Suprapubic skin (tissue), 4 donors: ENCODE results near the gene CBLIF.

Experiments
- EP300 ChIP-seq: sonication (generic); formaldehyde crosslinking; IDR thresholded peaks from one replicate; pipeline ENCODE4 v1.6.1; 2017; ENCODE audit warnings: antibody characterized with exemption
- POLR2A ChIP-seq, 2 donors: fragments of 450-650 bp; IDR thresholded peaks; one replicate each; pipeline ENCODE4 v1.6.1; 2017; ENCODE audit warnings: antibody characterized with exemption in 2 of 2, mild to moderate bottlenecking in 2 of 2, moderate library complexity in 2 of 2
- POLR2AphosphoS5 ChIP-seq, 3 donors: sonication (generic); formaldehyde crosslinking; IDR thresholded peaks; one replicate each; pipeline ENCODE4 v1.6.1; 2017; ENCODE audit warnings: antibody characterized with exemption in 3 of 3
- TF ChIP-seq, protein P1 (sequence below), 2 donors: fragments of 200-600 bp in 1 of 2; fragments of 450-650 bp in 1 of 2; sonication (generic) in 1 of 2; IDR thresholded peaks; one replicate each; pipeline ENCODE4 v1.5.1; 2016 to 2019; ENCODE audit warnings: antibody characterized with exemption in 2 of 2, mild to moderate bottlenecking in 1 of 2, moderate library complexity in 1 of 2

DNA sequence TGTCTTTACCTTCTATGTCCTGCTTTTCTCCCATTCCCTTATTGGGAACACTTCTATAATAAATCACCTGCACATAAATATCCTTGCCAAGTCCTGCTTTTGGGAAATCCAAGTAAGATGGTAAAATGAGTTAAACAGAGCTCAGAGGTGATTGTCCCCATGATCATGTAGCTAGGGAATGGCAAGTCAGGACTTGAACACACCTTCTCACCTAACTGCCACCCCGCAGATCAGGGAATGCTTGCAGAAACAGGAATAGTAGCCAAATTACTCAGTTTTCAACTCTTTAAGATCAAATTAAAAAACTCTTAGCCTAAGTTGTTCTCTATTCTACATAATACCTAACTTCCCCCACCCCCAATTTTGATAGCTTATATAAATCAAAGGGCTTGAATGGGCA is 49.3 kb upstream of the CBLIF start:
- no peak for TF ChIP-seq EP300
- no peak for TF ChIP-seq POLR2A (IDR thresholded peaks at IDR 0.05)
- TF ChIP-seq, protein P1, sequence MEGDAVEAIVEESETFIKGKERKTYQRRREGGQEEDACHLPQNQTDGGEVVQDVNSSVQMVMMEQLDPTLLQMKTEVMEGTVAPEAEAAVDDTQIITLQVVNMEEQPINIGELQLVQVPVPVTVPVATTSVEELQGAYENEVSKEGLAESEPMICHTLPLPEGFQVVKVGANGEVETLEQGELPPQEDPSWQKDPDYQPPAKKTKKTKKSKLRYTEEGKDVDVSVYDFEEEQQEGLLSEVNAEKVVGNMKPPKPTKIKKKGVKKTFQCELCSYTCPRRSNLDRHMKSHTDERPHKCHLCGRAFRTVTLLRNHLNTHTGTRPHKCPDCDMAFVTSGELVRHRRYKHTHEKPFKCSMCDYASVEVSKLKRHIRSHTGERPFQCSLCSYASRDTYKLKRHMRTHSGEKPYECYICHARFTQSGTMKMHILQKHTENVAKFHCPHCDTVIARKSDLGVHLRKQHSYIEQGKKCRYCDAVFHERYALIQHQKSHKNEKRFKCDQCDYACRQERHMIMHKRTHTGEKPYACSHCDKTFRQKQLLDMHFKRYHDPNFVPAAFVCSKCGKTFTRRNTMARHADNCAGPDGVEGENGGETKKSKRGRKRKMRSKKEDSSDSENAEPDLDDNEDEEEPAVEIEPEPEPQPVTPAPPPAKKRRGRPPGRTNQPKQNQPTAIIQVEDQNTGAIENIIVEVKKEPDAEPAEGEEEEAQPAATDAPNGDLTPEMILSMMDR (IDR thresholded peaks at IDR 0.05), result no peak
- TF ChIP-seq POLR2AphosphoS5 (IDR thresholded peaks at IDR 0.05), result no peak
